HepG2 (cell line): Measurements from ENCODE around the gene DNAJC5. TPM values are rescaled to one million over a fixed set of nuclear protein-coding genes. Genes with fewer than 3 reads are reported as not detected.
A peak's percentile ranks its signal among the peaks of the same experiment; 100 is the strongest.

ENCODE experiments used
- AGO1 ChIP-seq: fragments of 200-400 bp; formaldehyde crosslinking; IDR thresholded peaks from 2 replicates; pipeline ENCODE4 v1.6.1; 2017; ENCODE audit warnings: mild to moderate bottlenecking, low read depth, low read length, moderate library complexity; ENCODE audit not compliant: poor library complexity, severe bottlenecking
- ATF4 ChIP-seq, 2 experiments: fragments of 450-650 bp in 1 of 2; sonication (generic) in 1 of 2; formaldehyde crosslinking; IDR thresholded peaks; 2 replicates each; pipeline versions ENCODE4 v1.5.0 to v1.8.0; 2020 to 2022; ENCODE audit warnings: mild to moderate bottlenecking in 1 of 2, missing genetic modification reagents in 1 of 2
- CREBL2 ChIP-seq: sonication (generic); formaldehyde crosslinking; IDR thresholded peaks from 2 replicates; pipeline ENCODE4 v1.8.1; 2023; ENCODE audit warnings: missing genetic modification reagents, mild to moderate bottlenecking, borderline replicate concordance
- EEA1 ChIP-seq: sonication (generic); formaldehyde crosslinking; IDR thresholded peaks from 2 replicates; pipeline ENCODE4 v1.5.1; 2020; ENCODE audit warnings: mild to moderate bottlenecking, missing genetic modification reagents, borderline replicate concordance
- GATA4 ChIP-seq: sonication (generic); IDR thresholded peaks from 2 replicates; pipeline ENCODE4 v1.6.1; 2016; ENCODE audit warnings: antibody characterized with exemption, low read depth, borderline replicate concordance
- GPN1 ChIP-seq: sonication (generic); formaldehyde crosslinking; IDR thresholded peaks from 2 replicates; pipeline ENCODE4 v1.5.1; 2020; ENCODE audit warnings: missing genetic modification reagents, borderline replicate concordance
- JUND ChIP-seq: sonication (generic); formaldehyde crosslinking; IDR thresholded peaks from 2 replicates; pipeline ENCODE4 v1.8.0; 2022; ENCODE audit warnings: mild to moderate bottlenecking, missing genetic modification reagents
- NPAS2 ChIP-seq: sonication (generic); formaldehyde crosslinking; IDR thresholded peaks from 2 replicates; pipeline ENCODE4 v1.8.0; 2022; ENCODE audit warnings: mild to moderate bottlenecking, missing genetic modification reagents, borderline replicate concordance
- NR2F1 ChIP-seq, 2 experiments: fragments of 450-650 bp in 1 of 2; formaldehyde crosslinking in 1 of 2; IDR thresholded peaks; 2 replicates each; pipeline versions ENCODE4 v1.5.0 to v1.6.1; 2016 to 2020; ENCODE audit warnings: mild to moderate bottlenecking in 1 of 2, missing compliant biosample characterization in 1 of 2, missing genetic modification reagents in 1 of 2, moderate library complexity in 1 of 2
- SKIL ChIP-seq: sonication (generic); formaldehyde crosslinking; IDR thresholded peaks from 2 replicates; pipeline ENCODE4 v1.8.0; 2022; ENCODE audit warnings: missing genetic modification reagents, mild to moderate bottlenecking, moderate library complexity, borderline replicate concordance
- SMARCE1 ChIP-seq: fragments of 450-650 bp; IDR thresholded peaks from 2 replicates; pipeline ENCODE4 v1.6.1; 2017; ENCODE audit warnings: borderline replicate concordance
- SNAI1 ChIP-seq: sonication (generic); formaldehyde crosslinking; IDR thresholded peaks from 2 replicates; pipeline ENCODE4 v1.5.0; 2020; ENCODE audit warnings: mild to moderate bottlenecking, missing genetic modification reagents, borderline replicate concordance
- ZBED4 ChIP-seq: sonication (generic); formaldehyde crosslinking; IDR thresholded peaks from 2 replicates; pipeline ENCODE4 v1.4.0; 2020; ENCODE audit warnings: missing genetic modification reagents, borderline replicate concordance
- ZFP1 ChIP-seq: IDR thresholded peaks from 2 replicates; pipeline ENCODE4 v1.6.1; 2016
- ZNF331 ChIP-seq: sonication (generic); formaldehyde crosslinking; IDR thresholded peaks from 2 replicates; pipeline ENCODE4 v1.4.0; 2020; ENCODE audit warnings: missing genetic modification reagents
- ZNF354B ChIP-seq: sonication (generic); formaldehyde crosslinking; IDR thresholded peaks from 2 replicates; pipeline ENCODE4 v1.8.0; 2022; ENCODE audit warnings: mild to moderate bottlenecking, missing genetic modification reagents
- ZNF431 ChIP-seq: sonication (generic); formaldehyde crosslinking; IDR thresholded peaks from 2 replicates; pipeline ENCODE4 v1.9.0; 2022; ENCODE audit warnings: missing genetic modification reagents, low read depth, mild to moderate bottlenecking, borderline replicate concordance
- ZNF552 ChIP-seq: sonication (generic); formaldehyde crosslinking; IDR thresholded peaks from 2 replicates; pipeline ENCODE4 v1.9.0; 2022; ENCODE audit warnings: missing genetic modification reagents, mild to moderate bottlenecking, borderline replicate concordance
- ZUFSP ChIP-seq: sonication (generic); formaldehyde crosslinking; IDR thresholded peaks from 2 replicates; pipeline ENCODE4 v1.9.0; 2021; ENCODE audit warnings: missing genetic modification reagents, mild to moderate bottlenecking, borderline replicate concordance
- polyA plus RNA-seq, 8 experiments: library from polyadenylated mRNA; depleted of rRNA in 3 of 8; stranded (reverse) in 7 of 8; unstranded in 1 of 8; fragments of >200 nt; fragmentation: Illumina TruSeq in 4 of 8; extraction: Trizol in 4 of 8; gene quantifications; 2 replicates each; pipeline versions ENCODE4 v1.2.1 to v1.2.3, GENCODE V29; 2011 to 2016; ENCODE audit warnings: low read depth in 4 of 8, missing spikeins in 1 of 8, mixed read lengths in 1 of 8; ENCODE audit not compliant: insufficient read depth in 1 of 8
- total RNA-seq, 5 experiments: library from RNA; depleted of rRNA; stranded (reverse); fragments of >200 nt; fragmentation: Illumina TruSeq; extraction: Trizol; gene quantifications; 2 replicates each; pipeline ENCODE4 v1.2.3, GENCODE V29; 2016; ENCODE audit warnings: low read depth in 1 of 5

DNAJC5 gene
- total and polyA plus RNA-seq, 2 of the 13 experiments (the other 11 are each of a cell fraction or from before 2014, with no cell fraction given) = 42.8 to 64.5 TPM

- TF ChIP-seq ZUFSP (CRISPR knock-in tag) = no peak
- peak; percentile 58; the same call in 1 of the 2 replicates for TF ChIP-seq ZNF552 (CRISPR knock-in tag)
- TF ChIP-seq ZBED4 (CRISPR knock-in tag) = peak; percentile 94; the same call in 1 of the 2 replicates
- TF ChIP-seq ZNF331 = no peak
- no peak for TF ChIP-seq EEA1
- TF ChIP-seq SMARCE1 = no peak
- peak; percentile 52 to 85; a peak in 3 of 4 replicates for TF ChIP-seq NR2F1 (CRISPR knock-in tag; IDR thresholded peaks at IDR 0.05)
- TF ChIP-seq SKIL (CRISPR knock-in tag) = no peak
- TF ChIP-seq ATF4 (CRISPR knock-in tag; IDR thresholded peaks at IDR 0.05) = no peak
- TF ChIP-seq GATA4 = no peak
- no peak for TF ChIP-seq NPAS2 (CRISPR knock-in tag)
- TF ChIP-seq SNAI1 (CRISPR knock-in tag) = no peak
- TF ChIP-seq ZNF354B (CRISPR knock-in tag) = no peak
- no peak for TF ChIP-seq GPN1 (CRISPR knock-in tag)
- no peak for TF ChIP-seq CREBL2 (CRISPR knock-in tag)
- peak; percentile 92 for TF ChIP-seq AGO1
- no peak for TF ChIP-seq ZFP1 (CRISPR knock-in tag)
- TF ChIP-seq JUND (CRISPR knock-in tag) = no peak
- TF ChIP-seq ZNF431 = peak; percentile 25; the same call in 1 of the 2 replicates
Observed at GRCh38 chr20:63969838-63970713, 75.2 kb downstream of the DNAJC5 start, which contains the start of gene ZNF512B (continued).
